GM19351 (cell line): Measurements from ENCODE around the gene CACNA1F.

Source experiments
- ATAC-seq: cut with Tn5 transposase; IDR thresholded peaks from one replicate; pipeline ENCODE4 v1.9.1; 2021; ENCODE audit warnings: mild to moderate bottlenecking, moderate library complexity; ENCODE audit not compliant: unreplicated experiment

The CACNA1F gene

DNA sequence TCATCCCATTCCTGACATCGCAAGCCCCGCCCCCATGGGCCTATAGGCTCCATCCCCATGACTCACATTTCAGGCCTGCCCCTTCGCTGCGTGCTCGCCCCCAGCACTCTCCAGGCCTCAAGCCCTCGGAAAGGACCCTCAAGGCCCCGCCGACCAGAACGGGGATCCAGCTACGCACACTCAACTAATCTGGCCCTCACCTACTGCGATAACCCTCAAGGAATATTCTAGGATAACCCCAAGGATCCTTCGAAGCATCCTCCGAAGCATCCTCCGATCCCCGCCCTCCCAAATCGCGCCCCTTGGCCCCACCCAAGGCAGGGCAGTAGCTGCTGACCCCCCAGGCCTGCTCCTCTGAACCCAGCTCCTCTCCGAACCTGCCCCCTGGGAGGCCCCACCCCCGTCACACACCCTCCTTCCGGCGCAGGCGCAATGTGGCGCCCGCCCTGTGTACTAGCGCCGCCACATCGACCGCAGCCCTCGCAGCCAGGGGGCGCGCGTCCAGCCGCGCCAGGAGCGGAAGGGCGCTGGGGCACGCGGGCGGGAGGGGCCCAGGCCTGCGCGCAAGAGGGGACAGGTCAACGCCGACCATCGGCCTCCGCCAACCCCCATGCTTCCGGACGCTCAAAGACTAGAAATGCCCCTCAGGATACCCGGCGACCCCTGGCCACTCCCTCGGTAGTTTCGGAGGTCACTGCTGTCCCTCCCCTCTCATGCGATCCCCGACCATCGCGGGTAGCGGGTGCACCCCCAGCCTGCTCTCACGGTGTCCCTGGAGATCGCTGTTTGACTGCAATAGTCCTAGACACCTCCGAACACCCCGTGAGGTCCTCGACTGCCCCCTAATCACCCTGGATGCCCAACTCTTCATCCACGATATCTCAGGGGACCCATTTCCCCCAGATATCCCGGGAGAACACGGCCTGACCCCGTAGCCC lies 77.0 kb downstream of the CACNA1F start:
- peak; percentile 85 for ATAC-seq

DNA sequence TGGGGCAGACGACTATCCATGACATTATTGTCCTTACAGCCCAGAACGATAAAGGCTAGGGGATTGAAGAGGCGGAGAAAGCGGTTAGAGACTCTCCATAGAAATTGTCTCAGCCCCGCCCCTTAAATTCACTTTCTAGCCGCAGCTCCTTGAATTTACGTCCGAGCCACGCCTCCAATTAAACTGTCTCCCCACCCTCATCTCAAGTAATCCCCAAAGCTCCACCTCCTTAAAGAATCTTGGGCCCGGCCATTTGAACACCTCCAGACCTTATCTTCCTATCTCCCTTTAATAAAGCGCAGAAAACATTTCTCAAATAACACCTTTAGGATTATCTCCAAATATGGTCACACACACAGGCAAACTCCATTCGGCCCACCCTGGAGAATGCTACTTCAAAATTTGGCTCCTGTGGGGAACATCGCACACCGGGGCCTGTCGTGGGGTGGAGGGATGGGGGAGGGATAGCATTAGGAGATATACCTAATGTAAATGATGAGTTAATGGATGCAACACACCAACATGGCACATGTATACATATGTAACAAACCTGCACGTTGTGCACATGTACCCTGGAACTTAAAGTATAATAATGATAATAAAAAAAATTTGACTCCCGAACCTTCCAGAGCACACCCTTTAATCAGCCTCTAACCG lies 77.8 kb downstream of the CACNA1F start:
- ATAC-seq, result peak; percentile 6
